Skeletal muscle tissue (tissue), 4 donors: ENCODE data around the gene SETDB2. TPM values are rescaled to one million over a fixed set of nuclear protein-coding genes. Genes with fewer than 3 reads are reported as not detected.
A peak's percentile ranks its signal among the peaks of the same experiment; 100 is the strongest.

Source experiments
- H3K27ac ChIP-seq: one replicate; pipeline ENCODE4 v1.7.0; 2013; ENCODE audit warnings: mild to moderate bottlenecking, low read depth, low read length, inconsistent platforms
- H3K27me3 ChIP-seq, 3 donors: one replicate each; pipeline ENCODE4 v1.7.0; 2013; ENCODE audit warnings: low read length in 3 of 3; ENCODE audit not compliant: control insufficient read depth in 3 of 3, insufficient read depth in 3 of 3
- H3K36me3 ChIP-seq, 3 donors: one replicate each; pipeline ENCODE4 v1.7.0; 2013; ENCODE audit warnings: low read length in 3 of 3; ENCODE audit not compliant: control insufficient read depth in 3 of 3, insufficient read depth in 3 of 3
- H3K4me1 ChIP-seq, 3 donors: one replicate each; pipeline ENCODE4 v1.7.0; 2013; ENCODE audit warnings: low read length in 3 of 3, mild to moderate bottlenecking in 3 of 3; ENCODE audit not compliant: control insufficient read depth in 3 of 3, insufficient read depth in 3 of 3
- H3K4me3 ChIP-seq, 3 donors: one replicate each; pipeline ENCODE4 v1.7.0; 2013; ENCODE audit warnings: low read length in 3 of 3
- H3K9ac ChIP-seq, 3 donors: one replicate each; pipeline ENCODE4 v1.7.0; 2013; ENCODE audit warnings: low read length in 3 of 3, mild to moderate bottlenecking in 3 of 3, moderate library complexity in 2 of 3, low read depth in 1 of 3
- H3K9me3 ChIP-seq, 3 donors: one replicate each; pipeline ENCODE4 v1.7.0; 2013; ENCODE audit warnings: low read length in 3 of 3; ENCODE audit not compliant: control insufficient read depth in 3 of 3
- total RNA-seq: library from RNA; depleted of rRNA; stranded (reverse); fragments of >200 nt; gene quantifications from one replicate; pipeline ENCODE4 v1.2.3, GENCODE V29; 2014
- donor health status: Osteomylitis.

Gene SETDB2
- 6.8 TPM for total RNA-seq

DNA sequence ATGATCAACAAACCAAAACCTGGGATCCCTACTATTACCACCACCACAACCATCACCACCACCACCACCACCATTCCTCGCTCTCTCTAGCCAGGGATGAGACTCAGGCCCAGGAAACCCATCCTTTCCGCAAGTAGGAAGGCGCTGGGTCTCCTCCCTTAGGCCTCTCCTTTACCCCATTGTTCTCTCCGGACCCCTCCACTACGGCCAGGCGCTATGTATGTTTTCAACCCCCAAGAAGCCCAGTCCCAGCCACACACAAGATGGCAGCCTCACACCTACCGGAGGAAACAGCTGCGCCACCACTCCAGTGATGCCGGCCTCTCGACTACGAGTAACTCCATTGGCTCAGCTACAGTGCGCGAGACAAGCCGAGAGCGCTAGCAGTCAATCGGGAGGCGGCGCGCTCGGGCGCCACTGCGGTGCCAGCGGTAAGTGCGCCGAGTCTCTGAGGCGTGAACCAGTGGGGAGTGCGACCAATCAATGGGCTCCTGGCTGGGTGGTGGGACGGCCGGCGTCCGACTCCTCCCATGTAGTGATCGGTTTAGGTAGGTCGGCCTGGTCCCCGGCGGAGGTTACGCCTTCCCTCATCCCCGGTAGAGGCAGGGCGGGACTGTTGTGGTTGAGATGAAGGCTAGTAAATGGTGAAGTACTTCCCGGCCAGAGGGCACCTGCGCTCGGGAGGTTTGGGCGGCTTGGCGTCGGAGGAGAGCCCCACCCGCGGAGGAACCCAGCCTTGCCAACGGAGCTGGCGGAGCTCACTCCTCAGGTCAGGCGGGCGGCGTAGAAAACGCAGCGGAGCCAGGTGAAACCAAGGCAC lies at the start of gene SETDB2, which contains the start of gene CAB39L:
Gene SETDB2 (plus strand): TSS at position 571 of the 820 bp plus-strand sequence. CDS start 7,620 bp downstream, outside the sequence.
Gene CAB39L (minus strand): TSS at position 361 of the 820 bp plus-strand sequence. CDS start 61,154 bp downstream, outside the sequence.
- Histone ChIP-seq H3K27ac (peak within 1 kb of the TSS; percentile 85), H3K9ac (peak within 1 kb of the TSS; percentile 74 to 87 (median 87)), H3K4me3 (peak within 1 kb of the TSS; percentile 86 to 94 (median 92)), H3K4me1 (peaks cover 0 to 11% (median 0%) of the 10 kb centered on the region in 3 donors), H3K27me3 (no peaks in the 10 kb centered on the region), H3K9me3 (no peaks in the 10 kb centered on the region), H3K36me3 (no peaks in the 10 kb centered on the region)

DNA sequence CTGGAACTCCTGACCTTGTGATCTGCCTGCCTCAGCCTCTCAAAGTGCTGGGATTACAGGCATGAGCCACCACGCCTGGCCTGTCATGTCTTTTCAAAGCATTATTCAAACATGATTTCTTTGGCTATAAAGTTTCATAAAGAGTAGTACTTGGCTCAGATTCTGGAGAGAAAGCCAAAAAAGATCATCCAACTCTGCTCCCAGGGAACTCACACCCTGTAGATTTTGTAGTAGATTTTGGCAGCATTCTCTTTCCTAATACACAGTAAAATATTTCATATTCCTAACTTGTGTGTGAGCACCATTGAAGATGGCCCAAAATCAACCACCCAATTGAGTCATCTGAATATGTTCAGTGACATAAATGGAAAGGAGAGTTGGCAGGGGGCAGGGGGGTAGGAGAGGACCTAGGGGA lies 48.6 kb upstream of the SETDB2 start:
- H3K4me3 ChIP-seq, result no peak overlapping the region
- no peak overlapping the region for H3K9ac ChIP-seq
- H3K27me3 ChIP-seq, result no peaks in the 10 kb centered on the region
- no peaks in the 10 kb centered on the region for H3K4me1 ChIP-seq
- no peaks in the 10 kb centered on the region for H3K9me3 ChIP-seq
- H3K27ac ChIP-seq, result no peak overlapping the region
- H3K36me3 ChIP-seq, result no peaks in the 10 kb centered on the region

GRCh38 chr13:49395878-49396380 lies 48.1 kb upstream of the SETDB2 start:
- no peaks in the 10 kb centered on the region for H3K4me1 ChIP-seq
- no peak overlapping the region for H3K4me3 ChIP-seq
- H3K27ac ChIP-seq, result no peak overlapping the region

DNA sequence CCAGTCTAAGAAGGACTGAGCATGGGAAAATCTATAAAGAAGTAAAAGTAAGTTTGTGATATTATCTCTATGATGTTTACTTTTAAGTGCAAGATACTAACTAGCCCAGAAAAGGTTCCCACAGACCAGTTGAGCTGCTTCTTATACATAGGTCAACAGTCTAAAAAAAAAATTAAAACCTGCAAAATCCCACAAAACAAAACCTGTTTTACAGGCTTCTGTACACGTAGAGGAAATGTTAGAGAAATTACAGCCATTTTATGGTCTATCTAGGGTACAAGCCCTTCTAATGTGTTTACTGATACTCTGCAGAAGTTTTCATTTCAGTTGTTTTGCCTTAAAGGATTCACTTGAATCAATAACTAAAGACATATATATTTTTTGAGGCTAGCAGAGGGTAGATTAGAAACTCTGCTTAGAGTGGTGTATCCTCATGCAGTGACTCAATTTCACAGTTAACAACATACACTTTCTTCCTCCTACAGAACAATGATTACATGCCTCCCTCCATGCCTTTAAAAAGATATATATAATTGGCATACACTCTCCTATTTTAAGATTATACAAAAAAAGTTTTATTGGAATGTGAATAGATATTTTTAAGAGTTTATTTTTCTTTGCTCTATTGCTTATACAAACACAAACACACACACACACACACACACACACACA lies 44.1 kb upstream of the SETDB2 start:
- Histone ChIP-seq H3K4me1 (no peaks in the 10 kb centered on the region), H3K27me3 (no peaks in the 10 kb centered on the region), H3K9ac (peak overlapping the region in 1 of 3 donors; percentile 10), H3K36me3 (no peaks in the 10 kb centered on the region), H3K9me3 (peaks cover 0 to 3% (median 2%) of the 10 kb centered on the region in 3 donors), H3K4me3 (peak overlapping the region in 1 of 3 donors; percentile 60), H3K27ac (no peak overlapping the region)

More at GRCh38 chr13:49395878-49396380, 48.1 kb upstream of the SETDB2 start:
- no peaks in the 10 kb centered on the region for H3K36me3 ChIP-seq
- H3K9ac ChIP-seq, result no peak overlapping the region
- no peaks in the 10 kb centered on the region for H3K27me3 ChIP-seq
- H3K9me3 ChIP-seq, result no peaks in the 10 kb centered on the region

GRCh38 chr13:49400755-49401659 lies 43.1 kb upstream of the SETDB2 start:
- H3K4me3 ChIP-seq, result peak overlapping the region; percentile 8 to 59 (median 18)

GRCh38 chr13:49403996-49404702 lies 39.9 kb upstream of the SETDB2 start:
- no peaks in the 10 kb centered on the region for H3K4me1 ChIP-seq
- H3K4me3 ChIP-seq, result no peak overlapping the region
- H3K9ac ChIP-seq, result no peak overlapping the region
- no peak overlapping the region for H3K27ac ChIP-seq
- H3K9me3 ChIP-seq, result peaks cover 0 to 4% (median 3%) of the 10 kb centered on the region in 3 donors
- H3K36me3 ChIP-seq, result no peaks in the 10 kb centered on the region
- no peaks in the 10 kb centered on the region for H3K27me3 ChIP-seq

More at GRCh38 chr13:49400755-49401659, 43.1 kb upstream of the SETDB2 start:
- Histone ChIP-seq H3K9ac (peak overlapping the region; percentile 11 to 58 (median 45)), H3K27ac (peak overlapping the region; percentile 23), H3K9me3 (peaks cover 0 to 4% (median 3%) of the 10 kb centered on the region in 3 donors), H3K27me3 (no peaks in the 10 kb centered on the region), H3K36me3 (no peaks in the 10 kb centered on the region), H3K4me1 (no peaks in the 10 kb centered on the region)

DNA sequence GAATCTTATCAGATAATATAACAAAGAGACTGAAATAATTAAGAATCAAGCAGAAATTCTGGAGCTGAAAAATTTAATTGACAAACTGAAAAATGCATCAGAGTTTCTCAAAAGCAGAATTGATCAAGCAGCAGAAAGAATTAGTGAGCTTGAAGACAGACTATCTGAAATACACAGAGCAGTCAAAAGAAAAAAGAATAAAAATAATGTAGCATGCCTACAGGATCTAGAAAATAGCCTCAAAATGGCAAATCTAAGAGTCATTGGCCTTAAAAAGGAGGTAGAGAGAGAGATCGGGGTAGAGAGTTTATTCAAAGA lies 39.4 kb upstream of the SETDB2 start:
- H3K36me3 ChIP-seq, result no peaks in the 10 kb centered on the region
- H3K9ac ChIP-seq, result no peak overlapping the region
- peaks cover 0 to 4% (median 3%) of the 10 kb centered on the region in 3 donors for H3K9me3 ChIP-seq
- no peaks in the 10 kb centered on the region for H3K27me3 ChIP-seq
- H3K4me1 ChIP-seq, result no peaks in the 10 kb centered on the region
- H3K27ac ChIP-seq, result no peak overlapping the region
- no peak overlapping the region for H3K4me3 ChIP-seq

GRCh38 chr13:49407068-49407467 lies 37.0 kb upstream of the SETDB2 start:
- Histone ChIP-seq H3K9me3 (peaks cover 0 to 4% (median 3%) of the 10 kb centered on the region in 3 donors), H3K27ac (no peak overlapping the region), H3K4me1 (no peaks in the 10 kb centered on the region), H3K36me3 (no peaks in the 10 kb centered on the region), H3K27me3 (no peaks in the 10 kb centered on the region), H3K4me3 (no peak overlapping the region), H3K9ac (no peak overlapping the region)

DNA sequence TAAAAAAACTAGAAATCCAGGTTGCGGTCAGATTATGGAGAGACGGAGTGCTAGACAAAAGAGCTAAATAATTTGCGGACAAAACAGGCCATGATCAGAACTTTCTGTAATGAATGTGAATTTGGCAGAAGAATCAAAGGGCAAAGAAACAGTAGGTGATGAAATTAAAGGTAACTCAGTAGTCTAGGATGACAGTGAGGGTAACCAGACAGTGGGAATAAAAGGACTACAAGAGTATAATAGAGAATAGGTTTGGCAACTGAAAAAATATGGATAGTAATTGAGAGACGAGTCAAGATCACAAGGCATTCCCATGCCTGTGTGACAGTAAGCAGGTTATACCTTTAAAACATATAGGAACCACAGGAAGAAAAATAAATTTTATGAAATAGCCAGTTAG lies 36.1 kb upstream of the SETDB2 start:
- Histone ChIP-seq H3K4me3 (no peak overlapping the region), H3K4me1 (no peaks in the 10 kb centered on the region), H3K27ac (no peak overlapping the region), H3K36me3 (no peaks in the 10 kb centered on the region), H3K9me3 (peaks cover 0 to 4% (median 3%) of the 10 kb centered on the region in 3 donors), H3K9ac (no peak overlapping the region), H3K27me3 (no peaks in the 10 kb centered on the region)
